GM19452 (cell line): Measurements from ENCODE around the gene ERBB4.

ENCODE experiments used
- ATAC-seq: cut with Tn5 transposase; IDR thresholded peaks from one replicate; pipeline ENCODE4 v1.9.1; 2021; ENCODE audit not compliant: unreplicated experiment

Gene ERBB4

GRCh38 chr2:211854832-211855231 lies 683.8 kb downstream of the ERBB4 start:
- no peak for ATAC-seq

GRCh38 chr2:211846714-211847113 lies 691.9 kb downstream of the ERBB4 start:
- no peak for ATAC-seq

- ATAC-seq, result no peak
These were observed 692.6 kb downstream of the ERBB4 start for GRCh38 chr2:211846036-211846400.

- ATAC-seq, result no peak
These were observed 693.1 kb downstream of the ERBB4 start for GRCh38 chr2:211845338-211846035.

GRCh38 chr2:211837706-211838105 lies 700.9 kb downstream of the ERBB4 start:
- ATAC-seq, result no peak

GRCh38 chr2:211837206-211837605 lies 701.4 kb downstream of the ERBB4 start:
- ATAC-seq, result no peak

- ATAC-seq, result no peak
These were observed 702.2 kb downstream of the ERBB4 start for GRCh38 chr2:211836409-211836808.

GRCh38 chr2:211835695-211836094 lies 702.9 kb downstream of the ERBB4 start:
- ATAC-seq, result no peak

GRCh38 chr2:211833582-211834279 lies 704.9 kb downstream of the ERBB4 start:
- ATAC-seq, result no peak

GRCh38 chr2:211829725-211830124 lies 708.9 kb downstream of the ERBB4 start:
- ATAC-seq, result no peak

- no peak for ATAC-seq
These were observed 714.6 kb downstream of the ERBB4 start for GRCh38 chr2:211823886-211824479.

GRCh38 chr2:211822686-211823335 lies 715.8 kb downstream of the ERBB4 start:
- ATAC-seq, result no peak

GRCh38 chr2:211816754-211817153 lies 721.8 kb downstream of the ERBB4 start:
- no peak for ATAC-seq

- no peak for ATAC-seq
These were observed 726.0 kb downstream of the ERBB4 start for GRCh38 chr2:211812587-211812986.

- no peak for ATAC-seq
These were observed 735.9 kb downstream of the ERBB4 start for GRCh38 chr2:211802666-211803065.

GRCh38 chr2:211800001-211800400 lies 738.6 kb downstream of the ERBB4 start:
- no peak for ATAC-seq

- ATAC-seq, result no peak
These were observed 739.7 kb downstream of the ERBB4 start for GRCh38 chr2:211798868-211799267.

- ATAC-seq, result no peak
These were observed 744.9 kb downstream of the ERBB4 start for GRCh38 chr2:211793690-211794089.

GRCh38 chr2:211789982-211790381 lies 748.6 kb downstream of the ERBB4 start:
- no peak for ATAC-seq

GRCh38 chr2:211766689-211767088 lies 771.9 kb downstream of the ERBB4 start:
- no peak for ATAC-seq

GRCh38 chr2:211762479-211762878 lies 776.1 kb downstream of the ERBB4 start:
- no peak for ATAC-seq

- ATAC-seq, result no peak
These were observed 778.5 kb downstream of the ERBB4 start for GRCh38 chr2:211760103-211760502.
